Osteoblast (primary cell): Measurements from ENCODE around the gene GAREM1. TPM values are rescaled to one million over a fixed set of nuclear protein-coding genes. Genes with fewer than 3 reads are reported as not detected.

Experiments used
- DNase-seq: peaks from one replicate; pipeline ENCODE4 v3.0.0; 2011; ENCODE audit warnings: low spot score, mixed read lengths; ENCODE audit not compliant: insufficient read length; ENCODE audit errors: missing footprints
- H2AFZ ChIP-seq: 2 replicates; pipeline ENCODE4 v1.6.0; 2011; ENCODE audit warnings: mild to moderate bottlenecking, low read length
- H3K27ac ChIP-seq: 2 replicates; pipeline ENCODE4 v1.5.1; 2011; ENCODE audit warnings: mild to moderate bottlenecking, low read depth, low read length, moderate library complexity
- H3K27me3 ChIP-seq: 2 replicates; pipeline ENCODE4 v1.6.0; 2012; ENCODE audit warnings: mild to moderate bottlenecking, control low read depth, inconsistent platforms, low read length, moderate library complexity; ENCODE audit not compliant: insufficient read depth
- H3K36me3 ChIP-seq: 2 replicates; pipeline ENCODE4 v1.5.1; 2011; ENCODE audit warnings: mild to moderate bottlenecking, low read length, control low read depth, moderate library complexity; ENCODE audit not compliant: insufficient read depth
- H3K4me1 ChIP-seq: 2 replicates; pipeline ENCODE4 v1.5.1; 2011; ENCODE audit warnings: mild to moderate bottlenecking, low read length, control low read depth, moderate library complexity; ENCODE audit not compliant: insufficient read depth
- H3K4me2 ChIP-seq: 2 replicates; pipeline ENCODE4 v1.6.0; 2011; ENCODE audit warnings: mild to moderate bottlenecking, low read length; ENCODE audit not compliant: insufficient read depth
- H3K4me3 ChIP-seq: fragments of 200-600 bp; sonication (generic); 3 replicates; pipeline ENCODE4 v1.5.1; 2012; ENCODE audit warnings: mild to moderate bottlenecking, low read length, inconsistent platforms; ENCODE audit not compliant: insufficient read depth
- H3K79me2 ChIP-seq: 2 replicates; pipeline ENCODE4 v1.6.0; 2012; ENCODE audit warnings: mild to moderate bottlenecking, low read length, control low read depth, inconsistent platforms; ENCODE audit not compliant: insufficient read depth
- H3K9me3 ChIP-seq: 2 replicates; pipeline ENCODE4 v1.5.1; 2011; ENCODE audit warnings: low read depth, low read length, control low read depth
- H4K20me1 ChIP-seq: 2 replicates; pipeline ENCODE4 v1.6.0; 2012; ENCODE audit warnings: mild to moderate bottlenecking, low read length, control low read depth; ENCODE audit not compliant: insufficient read depth
- CTCF ChIP-seq: IDR thresholded peaks from 2 replicates; pipeline ENCODE4 v1.5.1; 2011; ENCODE audit warnings: mild to moderate bottlenecking, low read depth, low read length, moderate library complexity; ENCODE audit errors: extremely low read depth
- total RNA-seq: library from RNA; depleted of rRNA; stranded (reverse); fragments of >200 nt; gene quantifications from 2 replicates; pipeline ENCODE4 v1.2.3, GENCODE V29; 2012

Gene GAREM1
- total RNA-seq, 1 donor = 3.6 TPM

- Histone ChIP-seq H3K9me3 (no peaks in the 10 kb centered on the region), H3K79me2 (no peaks in the 10 kb centered on the region), H3K27ac (no peak overlapping the region), H3K36me3 (no peaks in the 10 kb centered on the region), H3K4me1 (no peaks in the 10 kb centered on the region), H3K4me3 (no peak overlapping the region), H4K20me1 (no peaks in the 10 kb centered on the region), H3K27me3 (no peaks in the 10 kb centered on the region), H3K4me2 (no peak overlapping the region), H2AFZ (no peak overlapping the region)
- TF ChIP-seq CTCF = no peak
- DNase-seq = no peak
Measured at GRCh38 chr18:32440518-32440917, 30.2 kb downstream of the GAREM1 start.

GRCh38 chr18:32439802-32440201 lies 30.9 kb downstream of the GAREM1 start:
- Histone ChIP-seq H3K27me3 (no peaks in the 10 kb centered on the region), H3K4me1 (no peaks in the 10 kb centered on the region), H3K27ac (no peak overlapping the region), H3K36me3 (no peaks in the 10 kb centered on the region), H3K4me3 (no peak overlapping the region), H3K9me3 (no peaks in the 10 kb centered on the region), H3K79me2 (no peaks in the 10 kb centered on the region), H3K4me2 (no peak overlapping the region), H2AFZ (no peak overlapping the region), H4K20me1 (no peaks in the 10 kb centered on the region)
- peak; percentile 32 for TF ChIP-seq CTCF
- DNase-seq = no peak

GRCh38 chr18:32439241-32439640 lies 31.4 kb downstream of the GAREM1 start:
- Histone ChIP-seq H3K27me3 (no peaks in the 10 kb centered on the region), H2AFZ (no peak overlapping the region), H3K4me2 (no peak overlapping the region), H3K79me2 (no peaks in the 10 kb centered on the region), H3K27ac (no peak overlapping the region), H3K4me3 (no peak overlapping the region), H4K20me1 (no peaks in the 10 kb centered on the region), H3K4me1 (no peaks in the 10 kb centered on the region), H3K9me3 (no peaks in the 10 kb centered on the region), H3K36me3 (no peaks in the 10 kb centered on the region)
- DNase-seq = no peak
- TF ChIP-seq CTCF = no peak

GRCh38 chr18:32438173-32438572 lies 32.5 kb downstream of the GAREM1 start:
- H3K79me2 ChIP-seq = no peaks in the 10 kb centered on the region
- TF ChIP-seq CTCF = no peak
- H3K4me3 ChIP-seq = no peak overlapping the region
- no peaks in the 10 kb centered on the region for H3K9me3 ChIP-seq
- no peaks in the 10 kb centered on the region for H3K4me1 ChIP-seq
- no peak overlapping the region for H3K4me2 ChIP-seq
- DNase-seq = no peak
- H3K36me3 ChIP-seq = no peaks in the 10 kb centered on the region
- no peaks in the 10 kb centered on the region for H4K20me1 ChIP-seq
- H2AFZ ChIP-seq = no peak overlapping the region
- no peaks in the 10 kb centered on the region for H3K27me3 ChIP-seq
- no peak overlapping the region for H3K27ac ChIP-seq
